ENCODE results near the gene LRRC43. TPM values are rescaled to one million over a fixed set of nuclear protein-coding genes. Genes with fewer than 3 reads are reported as not detected.

The LRRC43 gene
- total and polyA plus RNA-seq, 10 of the 15 experiments (the other 5 are each of a cell fraction or from before 2014, with no cell fraction given): 0.23 TPM; not detected in 9

DNA sequence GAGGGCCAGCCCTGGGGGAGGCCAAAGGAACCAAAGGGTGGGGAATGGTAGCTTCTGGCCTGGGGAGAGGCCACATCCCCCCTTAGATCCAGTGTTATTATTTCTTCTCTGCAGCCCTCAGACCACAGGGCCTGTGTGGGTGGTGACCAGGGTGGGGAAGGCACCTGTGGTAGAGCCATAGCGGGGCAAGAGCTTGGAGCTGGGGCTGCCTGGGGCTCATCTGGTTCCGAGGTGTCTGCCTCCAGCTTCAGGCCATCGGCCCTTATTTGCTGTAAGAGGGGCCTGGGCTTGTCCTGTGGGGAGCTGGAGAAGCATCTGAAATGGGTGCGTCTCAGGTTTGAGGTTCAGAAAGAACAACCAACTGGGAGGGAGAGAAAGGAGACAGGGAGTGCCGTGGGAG, 18.5 kb downstream of the LRRC43 start:
- 65% methylated on average over 5 of the region's 5 CpGs for WGBS (ENCODE audit: insufficient coverage, insufficient replicate concordance, low lambda C conversion rate, missing lambda C conversion rate)
- Histone ChIP-seq H3K4me2 (ENCODE audit: control insufficient read depth, insufficient read depth) (no peak overlapping the region), H2AFZ (ENCODE audit: control insufficient read depth, low read depth, low read length) (no peak overlapping the region), H4K20me1 (ENCODE audit: control insufficient read depth, insufficient read depth) (no peaks in the 10 kb centered on the region; the same call in 1 of the 2 replicates), H3K27me3 (replicated peaks in 1 of 2; ENCODE audit: control insufficient read depth in 2 of 2, insufficient read depth in 2 of 2, low read length in 1 of 2) (peaks cover 0 to 5% of the 10 kb centered on the region in 2 experiments; a peak in 3 of 4 replicates), H3K9ac (ENCODE audit: control insufficient read depth, insufficient read depth, low read length) (no peak overlapping the region), H3K36me3 (ENCODE audit: control insufficient read depth in 2 of 2, insufficient read depth in 2 of 2, low read length in 1 of 2) (no peaks in the 10 kb centered on the region), H3K4me3 (no peak overlapping the region), H3K4me1 (ENCODE audit: control insufficient read depth, insufficient read depth, low read length) (no peaks in the 10 kb centered on the region), H3K79me2 (ENCODE audit: control insufficient read depth, insufficient read depth, low read length) (no peaks in the 10 kb centered on the region), H3K27ac (ENCODE audit: control insufficient read depth, insufficient read depth) (no peak overlapping the region), H3K9me3 (replicated peaks; ENCODE audit: control insufficient read depth, insufficient read depth, low read length) (no peaks in the 10 kb centered on the region; the same call in 2 of the 3 replicates)
- in situ Hi-C loops (cut with MboI) (no loop called here), intact Hi-C loops (cut with micrococcal nuclease; ENCODE audit: unreplicated experiment) (no loop called here)
- DNase-seq (ENCODE audit: low read depth, low spot score) (no peak), ATAC-seq (no peak), FAIRE-seq (no peak)
- CTCF ChIA-PET: interaction anchor here (1.1 kb wide), 1 partner anchor 15 kb away, joined by 3 read pairs; no protein-coding TSS in a partner anchor
- POLR2A ChIA-PET: no interaction called here
- no TSS peak for BruUV-seq (replicated peaks)
- TF ChIP-seq CREB1 (IDR thresholded peaks at IDR 0.05; ENCODE audit: low read depth): no peak
- TF ChIP-seq, protein P1, sequence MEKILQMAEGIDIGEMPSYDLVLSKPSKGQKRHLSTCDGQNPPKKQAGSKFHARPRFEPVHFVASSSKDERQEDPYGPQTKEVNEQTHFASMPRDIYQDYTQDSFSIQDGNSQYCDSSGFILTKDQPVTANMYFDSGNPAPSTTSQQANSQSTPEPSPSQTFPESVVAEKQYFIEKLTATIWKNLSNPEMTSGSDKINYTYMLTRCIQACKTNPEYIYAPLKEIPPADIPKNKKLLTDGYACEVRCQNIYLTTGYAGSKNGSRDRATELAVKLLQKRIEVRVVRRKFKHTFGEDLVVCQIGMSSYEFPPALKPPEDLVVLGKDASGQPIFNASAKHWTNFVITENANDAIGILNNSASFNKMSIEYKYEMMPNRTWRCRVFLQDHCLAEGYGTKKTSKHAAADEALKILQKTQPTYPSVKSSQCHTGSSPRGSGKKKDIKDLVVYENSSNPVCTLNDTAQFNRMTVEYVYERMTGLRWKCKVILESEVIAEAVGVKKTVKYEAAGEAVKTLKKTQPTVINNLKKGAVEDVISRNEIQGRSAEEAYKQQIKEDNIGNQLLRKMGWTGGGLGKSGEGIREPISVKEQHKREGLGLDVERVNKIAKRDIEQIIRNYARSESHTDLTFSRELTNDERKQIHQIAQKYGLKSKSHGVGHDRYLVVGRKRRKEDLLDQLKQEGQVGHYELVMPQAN (conservative IDR thresholded peaks at IDR 0.05): no peak
- no peak for TF ChIP-seq HCFC1 (IDR thresholded peaks at IDR 0.05; ENCODE audit: low read length)
- no peak for TF ChIP-seq ATF7 (IDR thresholded peaks at IDR 0.05; ENCODE audit: low read depth)
- no peak for TF ChIP-seq BRCA1 (IDR thresholded peaks at IDR 0.05; ENCODE audit: low read depth, low read length)
- RAD21 ChIA-PET (ENCODE audit: unreplicated experiment): no interaction called here
- SMC1A ChIA-PET (ENCODE audit: uncharacterized antibody, unreplicated experiment): no interaction called here

DNA sequence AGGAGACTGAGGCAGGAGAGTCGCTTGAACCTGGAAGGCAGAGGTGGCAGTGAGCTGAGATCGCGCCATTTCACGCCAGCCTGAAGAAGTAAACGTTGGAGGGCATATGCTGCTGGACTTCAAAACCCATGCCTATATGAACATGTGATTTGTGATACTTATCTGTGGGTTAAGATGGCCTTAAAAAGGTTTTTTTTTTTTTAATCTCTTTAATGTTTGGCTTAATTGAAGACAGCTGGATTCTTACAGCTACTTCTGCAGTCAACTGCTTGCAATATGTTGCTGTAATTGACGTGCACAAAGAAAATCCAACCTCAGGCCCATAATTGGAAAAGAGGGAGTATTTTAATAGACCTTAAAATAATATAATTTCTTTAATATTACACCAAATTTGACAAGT, 19.1 kb downstream of the LRRC43 start:
- no peak overlapping the region for H3K4me2 ChIP-seq (ENCODE audit: control insufficient read depth, insufficient read depth)
- intact Hi-C loops (cut with micrococcal nuclease; ENCODE audit: unreplicated experiment): no loop called here
- ChIA-PET RAD21 (ENCODE audit: unreplicated experiment) (no interaction called here), CTCF (interaction anchor here (1.1 kb wide), 1 partner anchor 14 kb away, joined by 3 read pairs; no protein-coding TSS in a partner anchor), POLR2A (no interaction called here), SMC1A (ENCODE audit: uncharacterized antibody, unreplicated experiment) (no interaction called here)
- no peaks in the 10 kb centered on the region for H3K4me1 ChIP-seq (ENCODE audit: control insufficient read depth, insufficient read depth, low read length)
- ATAC-seq (no peak), FAIRE-seq (no peak), DNase-seq (ENCODE audit: low read depth, low spot score) (no peak)
- in situ Hi-C loops (cut with MboI): no loop called here
- WGBS (ENCODE audit: insufficient coverage, insufficient replicate concordance, low lambda C conversion rate, missing lambda C conversion rate): 84% methylated on average over 6 of the region's 6 CpGs
- peaks cover 0 to 3% of the 10 kb centered on the region in 2 experiments; a peak in 2 of 4 replicates for H3K36me3 ChIP-seq (ENCODE audit: control insufficient read depth in 2 of 2, insufficient read depth in 2 of 2, low read length in 1 of 2)
- no peak overlapping the region for H3K9ac ChIP-seq (ENCODE audit: control insufficient read depth, insufficient read depth, low read length)
- H2AFZ ChIP-seq (ENCODE audit: control insufficient read depth, low read depth, low read length): no peak overlapping the region
- H3K27ac ChIP-seq (ENCODE audit: control insufficient read depth, insufficient read depth): no peak overlapping the region
- peaks cover 0 to 5% of the 10 kb centered on the region in 2 experiments; a peak in 3 of 4 replicates for H3K27me3 ChIP-seq (replicated peaks in 1 of 2; ENCODE audit: control insufficient read depth in 2 of 2, insufficient read depth in 2 of 2, low read length in 1 of 2)
- no peaks in the 10 kb centered on the region; the same call in 1 of the 2 replicates for H4K20me1 ChIP-seq (ENCODE audit: control insufficient read depth, insufficient read depth)
- no TSS peak for BruUV-seq (replicated peaks)
- H3K79me2 ChIP-seq (ENCODE audit: control insufficient read depth, insufficient read depth, low read length): no peaks in the 10 kb centered on the region
- no peak overlapping the region for H3K4me3 ChIP-seq
- no peaks in the 10 kb centered on the region; the same call in 2 of the 3 replicates for H3K9me3 ChIP-seq (replicated peaks; ENCODE audit: control insufficient read depth, insufficient read depth, low read length)
- TF ChIP-seq RUNX3 (IDR thresholded peaks at IDR 0.05; ENCODE audit: low read length) (no peak), ZNF207 (IDR thresholded peaks at IDR 0.05; ENCODE audit: borderline replicate concordance) (no peak), TCF12 (IDR thresholded peaks at IDR 0.05; ENCODE audit: low read depth, low read length) (no peak), RAD51 (IDR thresholded peaks at IDR 0.05) (no peak), PAX5 (IDR thresholded peaks at IDR 0.05; ENCODE audit: borderline replicate concordance, low read depth, low read length) (no peak), NRF1 (conservative IDR thresholded peaks at IDR 0.05; ENCODE audit: low read depth, low read length) (no peak), RELA (IDR thresholded peaks at IDR 0.05; ENCODE audit: borderline replicate concordance, partially characterized antibody) (no peak)
- TF ChIP-seq, protein P2, sequence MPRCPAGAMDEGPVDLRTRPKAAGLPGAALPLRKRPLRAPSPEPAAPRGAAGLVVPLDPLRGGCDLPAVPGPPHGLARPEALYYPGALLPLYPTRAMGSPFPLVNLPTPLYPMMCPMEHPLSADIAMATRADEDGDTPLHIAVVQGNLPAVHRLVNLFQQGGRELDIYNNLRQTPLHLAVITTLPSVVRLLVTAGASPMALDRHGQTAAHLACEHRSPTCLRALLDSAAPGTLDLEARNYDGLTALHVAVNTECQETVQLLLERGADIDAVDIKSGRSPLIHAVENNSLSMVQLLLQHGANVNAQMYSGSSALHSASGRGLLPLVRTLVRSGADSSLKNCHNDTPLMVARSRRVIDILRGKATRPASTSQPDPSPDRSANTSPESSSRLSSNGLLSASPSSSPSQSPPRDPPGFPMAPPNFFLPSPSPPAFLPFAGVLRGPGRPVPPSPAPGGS (IDR thresholded peaks at IDR 0.05; ENCODE audit: borderline replicate concordance, insufficient read depth, low read depth, low read length, poor library complexity, severe bottlenecking): no peak

Data from GM12878 (cell line).